IMR-90 (cell line): ENCODE measurements around the gene STOM. TPM values are rescaled to one million over a fixed set of nuclear protein-coding genes. Genes with fewer than 3 reads are reported as not detected.
A peak's percentile ranks its signal among the peaks of the same experiment; 100 is the strongest.

Experiments
- ATAC-seq: fragments of 200-7000 bp; cut with Tn5 transposase; 2 replicates; pipeline ENCODE4 v1.9.1; 2020; ENCODE audit warnings: low read depth, mild to moderate bottlenecking, moderate library complexity
- BruUV-seq: library from RNA; stranded (reverse); fragments of 400-500 nt; replicated peaks from 2 replicates; lab custom pipeline; 2021; lab: Mats Ljungman, UMichigan
- CTCF ChIA-PET: fragments of 300-600 bp; formaldehyde crosslinking; extraction: SDS; loops from one replicate; lab custom pipeline; 2021; ENCODE audit warnings: antibody characterized with exemption; lab: Yijun Ruan, JAX
- POLR2A ChIA-PET: fragments of 300-600 bp; sonication (Branson Sonifier 250); formaldehyde crosslinking; loops from one replicate; lab custom pipeline; 2022; ENCODE audit warnings: antibody characterized with exemption; ENCODE audit not compliant: unreplicated experiment; lab: Charles Lee
- DNase-seq: peaks from one replicate; pipeline ENCODE4 v3.0.0; 2013
- H2AFZ ChIP-seq: replicated peaks from 2 replicates; pipeline ENCODE3; 2013; ENCODE audit warnings: low read length, mild to moderate bottlenecking; ENCODE audit not compliant: poor library complexity
- H2AK5ac ChIP-seq: 2 replicates; pipeline ENCODE4 v1.6.1; 2013; ENCODE audit warnings: low read depth, low read length, inconsistent platforms
- H2AK9ac ChIP-seq: replicated peaks from 2 replicates; pipeline ENCODE3; 2013; ENCODE audit warnings: mild to moderate bottlenecking, low read depth, low read length, moderate library complexity; ENCODE audit not compliant: poor library complexity
- H2BK120ac ChIP-seq: 2 replicates; pipeline ENCODE4 v1.6.1; 2013; ENCODE audit warnings: low read depth, low read length, inconsistent platforms
- H2BK15ac ChIP-seq: 3 replicates; pipeline ENCODE4 v1.6.1; 2013; ENCODE audit warnings: low read depth, low read length, inconsistent platforms
- H2BK20ac ChIP-seq: 2 replicates; pipeline ENCODE4 v1.6.1; 2013; ENCODE audit warnings: low read depth, mild to moderate bottlenecking, inconsistent platforms, low read length, moderate library complexity
- H2BK5ac ChIP-seq: 2 replicates; pipeline ENCODE4 v1.6.1; 2013; ENCODE audit warnings: mild to moderate bottlenecking, low read depth, low read length, inconsistent platforms; ENCODE audit not compliant: poor library complexity, severe bottlenecking
- H3K14ac ChIP-seq: replicated peaks from 2 replicates; pipeline ENCODE4 v1.6.1; 2013; ENCODE audit warnings: low read depth, low read length, inconsistent platforms
- H3K18ac ChIP-seq: 2 replicates; pipeline ENCODE4 v1.6.1; 2013; ENCODE audit warnings: low read depth, low read length, control low read depth
- H3K23ac ChIP-seq: 2 replicates; pipeline ENCODE4 v1.6.1; 2013; ENCODE audit warnings: low read depth, low read length, inconsistent platforms
- H3K27ac ChIP-seq: 2 replicates; pipeline ENCODE4 v1.5.1; 2013; ENCODE audit warnings: mild to moderate bottlenecking, control low read depth, low read length; ENCODE audit not compliant: insufficient read depth
- H3K27me3 ChIP-seq: 2 replicates; pipeline ENCODE4 v1.6.1; 2013; ENCODE audit warnings: low read length; ENCODE audit not compliant: control insufficient read depth, insufficient read depth
- H3K36me3 ChIP-seq: 2 replicates; pipeline ENCODE4 v1.6.1; 2013; ENCODE audit warnings: low read length, mixed read lengths; ENCODE audit not compliant: control insufficient read depth, insufficient read depth
- H3K4ac ChIP-seq: 2 replicates; pipeline ENCODE4 v1.6.1; 2013; ENCODE audit warnings: low read depth, low read length, inconsistent platforms
- H3K4me1 ChIP-seq: 2 replicates; pipeline ENCODE4 v1.6.1; 2013; ENCODE audit warnings: low read length, mixed read lengths; ENCODE audit not compliant: control insufficient read depth, insufficient read depth
- H3K4me2 ChIP-seq: 2 replicates; pipeline ENCODE4 v1.6.1; 2013; ENCODE audit warnings: low read depth, mild to moderate bottlenecking, control low read depth, low read length, moderate library complexity
- H3K4me3 ChIP-seq: 2 replicates; pipeline ENCODE4 v1.5.1; 2013; ENCODE audit warnings: low read depth, mild to moderate bottlenecking, control low read depth, low read length, moderate library complexity; ENCODE audit not compliant: insufficient read depth
- H3K56ac ChIP-seq: 2 replicates; pipeline ENCODE4 v1.6.1; 2013; ENCODE audit warnings: low read length, inconsistent platforms; ENCODE audit not compliant: insufficient read depth; ENCODE audit errors: extremely low read depth
- H3K79me1 ChIP-seq, 2 experiments: 2 replicates each; pipeline ENCODE4 v1.6.1; 2013; ENCODE audit warnings: low read length in 2 of 2, inconsistent platforms in 1 of 2, low read depth in 1 of 2
- H3K9ac ChIP-seq: 2 replicates; pipeline ENCODE4 v1.6.1; 2013; ENCODE audit warnings: low read depth, low read length, control low read depth
- H3K9me1 ChIP-seq: 2 replicates; pipeline ENCODE4 v1.6.1; 2013; ENCODE audit warnings: low read length, inconsistent platforms; ENCODE audit not compliant: insufficient read depth
- H3K9me3 ChIP-seq: 2 replicates; pipeline ENCODE4 v1.6.1; 2013; ENCODE audit warnings: low read length; ENCODE audit not compliant: control insufficient read depth, insufficient read depth
- H4K20me1 ChIP-seq: 2 replicates; pipeline ENCODE4 v1.6.1; 2013; ENCODE audit warnings: low read length, inconsistent platforms; ENCODE audit not compliant: insufficient read depth
- H4K5ac ChIP-seq: 2 replicates; pipeline ENCODE4 v1.6.1; 2013; ENCODE audit warnings: mild to moderate bottlenecking, low read depth, low read length, control low read depth
- H4K8ac ChIP-seq, 2 experiments: 2 replicates each; pipeline ENCODE4 v1.6.1; 2013; ENCODE audit warnings: low read depth in 2 of 2, low read length in 2 of 2, control low read depth in 1 of 2, inconsistent platforms in 1 of 2
- H4K91ac ChIP-seq: 2 replicates; pipeline ENCODE4 v1.6.1; 2013; ENCODE audit warnings: low read depth, low read length, inconsistent platforms; ENCODE audit not compliant: insufficient read depth
- ELK1 ChIP-seq: fragments of 150-350 bp; IDR thresholded peaks from 2 replicates; pipeline ENCODE4 v1.6.1; 2016; ENCODE audit warnings: low read depth, mild to moderate bottlenecking, low read length, moderate library complexity, borderline replicate concordance
- MAFK ChIP-seq: IDR thresholded peaks from 2 replicates; pipeline ENCODE4 v1.6.1; 2012; ENCODE audit warnings: low read depth, low read length, improper control_type of control experiment
- MXI1 ChIP-seq: IDR thresholded peaks from 2 replicates; pipeline ENCODE4 v1.6.1; 2012; ENCODE audit warnings: low read depth, mild to moderate bottlenecking, low read length, moderate library complexity, borderline replicate concordance
- RAD21 ChIP-seq: IDR thresholded peaks from 2 replicates; pipeline ENCODE4 v1.6.1; 2012; ENCODE audit warnings: low read length, improper control_type of control experiment
- SMC3 ChIP-seq: fragments of 150-350 bp; IDR thresholded peaks from 2 replicates; pipeline ENCODE4 v1.6.1; 2016; ENCODE audit warnings: low read depth, mild to moderate bottlenecking, antibody characterized with exemption, low read length, moderate library complexity
- WGBS, 2 experiments: methylation state at CpG; one replicate each; pipeline versions ENCODE4 v1.1.5 to v1.1.7; 2013; ENCODE audit warnings: missing lambda C conversion rate in 2 of 2; ENCODE audit not compliant: insufficient read length in 1 of 2; ENCODE audit errors: extremely low coverage in 2 of 2; 5-methylcytosine and 5-hydroxymethylcytosine counted together
- dilution Hi-C: fragments of 300-500 bp; cut with HindIII; formaldehyde crosslinking; loops from one replicate; pipeline ENCODE4 v1.14.3; 2018; ENCODE audit warnings: low sequenced_read_pairs; ENCODE audit not compliant: unreplicated experiment
- in situ Hi-C: fragments of 300-500 bp; cut with MboI; formaldehyde crosslinking; loops from 3 replicates; pipeline ENCODE4 v1.14.3; 2019; ENCODE audit warnings: low sequenced_read_pairs, inconsistent platforms, mixed read lengths
- intact Hi-C: fragments of 100-400 bp; cut with micrococcal nuclease; formaldehyde crosslinking; loops from 2 replicates; pipeline ENCODE4 v1.10.0; 2022
- polyA plus RNA-seq, 3 experiments: library from polyadenylated mRNA; depleted of rRNA; stranded (reverse); fragments of >200 nt; gene quantifications; 2 replicates each; pipeline ENCODE4 v1.2.3, GENCODE V29; 2012; ENCODE audit warnings: low replicate concordance in 1 of 3
- total RNA-seq: library from RNA; depleted of rRNA; stranded (reverse); fragments of >200 nt; gene quantifications from 2 replicates; pipeline ENCODE4 v1.2.3, GENCODE V29; 2012

The STOM gene
- total and polyA plus RNA-seq, 2 of the 4 experiments (the other 2 are of a cell fraction): 78.4 to 84.8 TPM

GRCh38 chr9:121298689-121299466, 71.2 kb downstream of the STOM start:
- Histone ChIP-seq H3K4me3 (no peak overlapping the region), H4K91ac (no peak overlapping the region), H3K9ac (no peak overlapping the region), H3K14ac (peak overlapping the region; percentile 46; the same call in 1 of the 2 replicates), H3K79me1 (peaks cover 47 to 85% of the 10 kb centered on the region in 2 experiments), H3K36me3 (peaks cover 45% of the 10 kb centered on the region), H2AFZ (peak overlapping the region; percentile 75), H4K20me1 (peaks cover 24% of the 10 kb centered on the region; the same call in 1 of the 2 replicates), H3K9me3 (no peaks in the 10 kb centered on the region), H3K4me1 (peaks cover 15% of the 10 kb centered on the region; the same call in 1 of the 2 replicates), H2BK20ac (no peak overlapping the region), H2AK9ac (peak overlapping the region; percentile 70), H2BK15ac (no peak overlapping the region; the same call in 2 of the 3 replicates), H3K9me1 (peaks cover 29% of the 10 kb centered on the region; the same call in 1 of the 2 replicates), H3K18ac (no peak overlapping the region), H3K23ac (peak overlapping the region; percentile 69; the same call in 1 of the 2 replicates), H2BK5ac (no peak overlapping the region), H3K4ac (peak overlapping the region; percentile 44), H4K8ac (peak overlapping the region in 1 of 2 experiments; percentile 40; a peak in 1 of 4 replicates), H4K5ac (no peak overlapping the region; the same call in 1 of the 2 replicates), H3K27ac (no peak overlapping the region; the same call in none of the 2 replicates), H3K4me2 (peak overlapping the region; percentile 43; the same call in 1 of the 2 replicates), H2BK120ac (peak overlapping the region; percentile 49), H3K27me3 (no peaks in the 10 kb centered on the region), H3K56ac (no peak overlapping the region), H2AK5ac (peak overlapping the region; percentile 13; the same call in 1 of the 2 replicates)
- TF ChIP-seq SMC3: no peak
- no peak for TF ChIP-seq MXI1
- TF ChIP-seq ELK1: no peak
- TF ChIP-seq RAD21: no peak
- TF ChIP-seq MAFK: no peak
- 68% methylated on average over 10 of the region's 13 CpGs; no CpG with 5 or more reads in 1 of the 2 experiments for WGBS, 2 experiments
- ATAC-seq (peak; percentile 4; the same call in 1 of the 2 replicates), DNase-seq (no peak)
- BruUV-seq: no TSS peak
- in situ Hi-C loops (no loop called here), dilution Hi-C loops (no loop called here), intact Hi-C loops (no loop called here)
- ChIA-PET CTCF (no interaction called here), POLR2A (interaction anchor here (0.6 kb wide), 1 partner anchor 101 kb away, joined by 5 read pairs; no protein-coding TSS in a partner anchor)
